HepG2 (cell line): Measurements from ENCODE around the gene MRPL51. TPM values are rescaled to one million over a fixed set of nuclear protein-coding genes. Genes with fewer than 3 reads are reported as not detected.

Experiments used
- CCDC6 ChIP-seq: sonication (generic); formaldehyde crosslinking; IDR thresholded peaks from 2 replicates; pipeline ENCODE4 v1.8.1; 2022; ENCODE audit warnings: mild to moderate bottlenecking, missing genetic modification reagents, moderate library complexity
- CENPX ChIP-seq: sonication (generic); formaldehyde crosslinking; IDR thresholded peaks from 2 replicates; pipeline ENCODE4 v1.9.0; 2021; ENCODE audit warnings: mild to moderate bottlenecking, missing genetic modification reagents, moderate library complexity
- GABPB1 ChIP-seq: IDR thresholded peaks from 2 replicates; pipeline ENCODE4 v1.6.1; 2016; ENCODE audit warnings: mild to moderate bottlenecking, missing genetic modification reagents, moderate library complexity, missing compliant biosample characterization
- KLF9 ChIP-seq: IDR thresholded peaks from 2 replicates; pipeline ENCODE4 v1.6.1; 2016; ENCODE audit warnings: low read depth
- MEIS2 ChIP-seq: sonication (generic); formaldehyde crosslinking; IDR thresholded peaks from 2 replicates; pipeline ENCODE4 v1.9.0; 2021; ENCODE audit warnings: mild to moderate bottlenecking, missing genetic modification reagents
- SIX4 ChIP-seq: sonication (generic); formaldehyde crosslinking; IDR thresholded peaks from 2 replicates; pipeline ENCODE4 v1.4.0; 2020; ENCODE audit warnings: missing genetic modification reagents
- SP1 ChIP-seq, 2 experiments: fragments of 450-650 bp in 1 of 2; sonication (generic) in 1 of 2; formaldehyde crosslinking in 1 of 2; IDR thresholded peaks; 2 replicates each; pipeline versions ENCODE4 v1.4.0 to v1.6.1; 2016 to 2020; ENCODE audit warnings: missing genetic modification reagents in 1 of 2
- SP2 ChIP-seq: sonication (generic); formaldehyde crosslinking; IDR thresholded peaks from 2 replicates; pipeline ENCODE4 v1.5.1; 2020; ENCODE audit warnings: mild to moderate bottlenecking, missing genetic modification reagents
- SP4 ChIP-seq: sonication (generic); formaldehyde crosslinking; IDR thresholded peaks from 2 replicates; pipeline ENCODE4 v1.8.1; 2023; ENCODE audit warnings: mild to moderate bottlenecking, missing genetic modification reagents
- TBP ChIP-seq: sonication (generic); formaldehyde crosslinking; IDR thresholded peaks from 2 replicates; pipeline ENCODE4 v1.5.0; 2020; ENCODE audit warnings: missing genetic modification reagents
- YY1 ChIP-seq: IDR thresholded peaks from 2 replicates; pipeline ENCODE4 v1.6.1; 2011; ENCODE audit warnings: low read length, low read depth, moderate library complexity, mild to moderate bottlenecking; ENCODE audit not compliant: insufficient read depth, insufficient replicate concordance
- ZFP36L2 ChIP-seq: sonication (generic); formaldehyde crosslinking; IDR thresholded peaks from 2 replicates; pipeline ENCODE4 v1.4.0; 2020; ENCODE audit warnings: missing genetic modification reagents
- ZNF160 ChIP-seq: sonication (generic); formaldehyde crosslinking; IDR thresholded peaks from 2 replicates; pipeline ENCODE4 v1.8.0; 2022; ENCODE audit warnings: mild to moderate bottlenecking, inconsistent platforms, missing genetic modification reagents
- ZNF180 ChIP-seq: sonication (generic); formaldehyde crosslinking; IDR thresholded peaks from 2 replicates; pipeline ENCODE4 v1.4.0; 2020; ENCODE audit warnings: low read depth, missing genetic modification reagents, borderline replicate concordance
- ZNF224 ChIP-seq: sonication (generic); formaldehyde crosslinking; IDR thresholded peaks from 2 replicates; pipeline ENCODE4 v1.5.0; 2020; ENCODE audit warnings: mild to moderate bottlenecking, missing genetic modification reagents
- ZNF296 ChIP-seq: sonication (generic); formaldehyde crosslinking; conservative IDR thresholded peaks from 2 replicates; pipeline ENCODE4 v1.5.0; 2020; ENCODE audit warnings: mild to moderate bottlenecking, missing genetic modification reagents
- ZNF598 ChIP-seq: sonication (generic); formaldehyde crosslinking; IDR thresholded peaks from 2 replicates; pipeline ENCODE4 v1.5.1; 2020; ENCODE audit warnings: mild to moderate bottlenecking, missing genetic modification reagents, borderline replicate concordance
- ZNF768 ChIP-seq: sonication (generic); formaldehyde crosslinking; IDR thresholded peaks from 2 replicates; pipeline ENCODE4 v1.4.0; 2020; ENCODE audit warnings: missing genetic modification reagents
- ZNF816 ChIP-seq: sonication (generic); formaldehyde crosslinking; IDR thresholded peaks from 2 replicates; pipeline ENCODE4 v1.8.0; 2022; ENCODE audit warnings: missing genetic modification reagents, mild to moderate bottlenecking, borderline replicate concordance
- polyA plus RNA-seq, 8 experiments: library from polyadenylated mRNA; depleted of rRNA in 3 of 8; stranded (reverse) in 7 of 8; unstranded in 1 of 8; fragments of >200 nt; fragmentation: Illumina TruSeq in 4 of 8; extraction: Trizol in 4 of 8; gene quantifications; 2 replicates each; pipeline versions ENCODE4 v1.2.1 to v1.2.3, GENCODE V29; 2011 to 2016; ENCODE audit warnings: low read depth in 4 of 8, missing spikeins in 1 of 8, mixed read lengths in 1 of 8; ENCODE audit not compliant: insufficient read depth in 1 of 8
- total RNA-seq, 5 experiments: library from RNA; depleted of rRNA; stranded (reverse); fragments of >200 nt; fragmentation: Illumina TruSeq; extraction: Trizol; gene quantifications; 2 replicates each; pipeline ENCODE4 v1.2.3, GENCODE V29; 2016; ENCODE audit warnings: low read depth in 1 of 5
- TF ChIP-seq, protein P1 (sequence below): sonication (generic); formaldehyde crosslinking; IDR thresholded peaks from 2 replicates; pipeline ENCODE4 v1.4.0; 2020; ENCODE audit warnings: missing genetic modification reagents
- TF ChIP-seq, protein P2 (sequence below): sonication (generic); formaldehyde crosslinking; IDR thresholded peaks from 2 replicates; pipeline ENCODE4 v1.8.0; 2023; ENCODE audit warnings: mild to moderate bottlenecking, missing genetic modification reagents
- TF ChIP-seq, protein P3 (sequence below): IDR thresholded peaks from 2 replicates; pipeline ENCODE4 v1.6.1; 2016; ENCODE audit warnings: missing biosample characterization, missing genetic modification reagents, low read depth
- TF ChIP-seq, protein P4 (sequence below): sonication (generic); formaldehyde crosslinking; IDR thresholded peaks from 2 replicates; pipeline ENCODE4 v1.4.0; 2020; ENCODE audit warnings: missing genetic modification reagents

The MRPL51 gene
- total and polyA plus RNA-seq, 2 of the 13 experiments (the other 11 are each of a cell fraction or from before 2014, with no cell fraction given): 64.8 to 278 TPM

DNA sequence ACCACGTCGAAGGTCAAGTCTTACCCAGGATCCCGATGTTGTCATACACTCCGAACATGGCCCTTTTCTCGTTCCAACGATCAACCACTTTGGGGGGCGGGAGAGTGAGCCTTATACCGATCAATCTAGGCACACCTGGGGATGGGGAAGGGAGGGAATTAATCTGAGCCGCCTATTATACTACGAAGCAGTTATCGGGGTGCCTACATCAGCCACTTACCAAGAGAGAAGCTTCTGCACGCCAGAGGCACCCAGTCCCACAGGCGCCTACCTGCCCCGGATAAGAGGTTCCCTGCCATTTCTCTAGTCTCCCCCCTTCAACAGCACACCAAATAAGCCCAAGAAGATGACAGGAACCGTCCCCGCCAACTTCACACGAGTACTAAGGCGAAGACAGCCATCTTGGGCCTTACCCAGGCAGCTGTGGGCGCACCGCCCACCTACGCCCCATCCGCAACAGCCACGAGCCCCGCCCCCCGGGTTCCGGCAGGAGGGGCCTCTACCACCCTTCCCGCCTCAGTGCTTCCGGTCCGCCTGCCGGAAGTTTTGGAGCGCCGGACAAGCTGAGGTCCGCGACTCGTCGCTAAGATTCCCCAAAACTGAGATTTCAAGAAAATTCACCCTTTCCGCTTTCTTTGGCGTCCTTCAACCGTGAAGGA lies at the start of gene MRPL51 (continued):
- TF ChIP-seq YY1 (peak; percentile 96), ZNF768 (CRISPR knock-in tag) (no peak), TBP (no peak), ZNF598 (CRISPR knock-in tag) (no peak), KLF9 (CRISPR knock-in tag) (no peak), ZNF160 (CRISPR knock-in tag) (peak; percentile 34; the same call in 1 of the 2 replicates), ZFP36L2 (CRISPR knock-in tag) (no peak), SP4 (CRISPR knock-in tag) (peak; percentile 84), SP1 (IDR thresholded peaks at IDR 0.05) (no peak), SP1 (CRISPR knock-in tag; IDR thresholded peaks at IDR 0.05) (peak; percentile 82), ZNF180 (CRISPR knock-in tag) (no peak), CENPX (CRISPR knock-in tag) (no peak), ZNF224 (CRISPR knock-in tag) (no peak), SP2 (CRISPR knock-in tag) (peak; percentile 77), MEIS2 (CRISPR knock-in tag) (0 out of 2 replicates have a peak, but pooled peaks have one; percentile 21), CCDC6 (CRISPR knock-in tag) (0 out of 2 replicates have a peak, but pooled peaks have one; percentile 2), GABPB1 (CRISPR knock-in tag) (peak; percentile 97), ZNF816 (CRISPR knock-in tag) (0 out of 2 replicates have a peak, but pooled peaks have one; percentile 8), SIX4 (CRISPR knock-in tag) (no peak), ZNF296 (CRISPR knock-in tag) (no peak)
- TF ChIP-seq, protein P1, sequence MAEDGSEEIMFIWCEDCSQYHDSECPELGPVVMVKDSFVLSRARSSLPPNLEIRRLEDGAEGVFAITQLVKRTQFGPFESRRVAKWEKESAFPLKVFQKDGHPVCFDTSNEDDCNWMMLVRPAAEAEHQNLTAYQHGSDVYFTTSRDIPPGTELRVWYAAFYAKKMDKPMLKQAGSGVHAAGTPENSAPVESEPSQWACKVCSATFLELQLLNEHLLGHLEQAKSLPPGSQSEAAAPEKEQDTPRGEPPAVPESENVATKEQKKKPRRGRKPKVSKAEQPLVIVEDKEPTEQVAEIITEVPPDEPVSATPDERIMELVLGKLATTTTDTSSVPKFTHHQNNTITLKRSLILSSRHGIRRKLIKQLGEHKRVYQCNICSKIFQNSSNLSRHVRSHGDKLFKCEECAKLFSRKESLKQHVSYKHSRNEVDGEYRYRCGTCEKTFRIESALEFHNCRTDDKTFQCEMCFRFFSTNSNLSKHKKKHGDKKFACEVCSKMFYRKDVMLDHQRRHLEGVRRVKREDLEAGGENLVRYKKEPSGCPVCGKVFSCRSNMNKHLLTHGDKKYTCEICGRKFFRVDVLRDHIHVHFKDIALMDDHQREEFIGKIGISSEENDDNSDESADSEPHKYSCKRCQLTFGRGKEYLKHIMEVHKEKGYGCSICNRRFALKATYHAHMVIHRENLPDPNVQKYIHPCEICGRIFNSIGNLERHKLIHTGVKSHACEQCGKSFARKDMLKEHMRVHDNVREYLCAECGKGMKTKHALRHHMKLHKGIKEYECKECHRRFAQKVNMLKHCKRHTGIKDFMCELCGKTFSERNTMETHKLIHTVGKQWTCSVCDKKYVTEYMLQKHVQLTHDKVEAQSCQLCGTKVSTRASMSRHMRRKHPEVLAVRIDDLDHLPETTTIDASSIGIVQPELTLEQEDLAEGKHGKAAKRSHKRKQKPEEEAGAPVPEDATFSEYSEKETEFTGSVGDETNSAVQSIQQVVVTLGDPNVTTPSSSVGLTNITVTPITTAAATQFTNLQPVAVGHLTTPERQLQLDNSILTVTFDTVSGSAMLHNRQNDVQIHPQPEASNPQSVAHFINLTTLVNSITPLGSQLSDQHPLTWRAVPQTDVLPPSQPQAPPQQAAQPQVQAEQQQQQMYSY: no peak
- TF ChIP-seq, protein P2, sequence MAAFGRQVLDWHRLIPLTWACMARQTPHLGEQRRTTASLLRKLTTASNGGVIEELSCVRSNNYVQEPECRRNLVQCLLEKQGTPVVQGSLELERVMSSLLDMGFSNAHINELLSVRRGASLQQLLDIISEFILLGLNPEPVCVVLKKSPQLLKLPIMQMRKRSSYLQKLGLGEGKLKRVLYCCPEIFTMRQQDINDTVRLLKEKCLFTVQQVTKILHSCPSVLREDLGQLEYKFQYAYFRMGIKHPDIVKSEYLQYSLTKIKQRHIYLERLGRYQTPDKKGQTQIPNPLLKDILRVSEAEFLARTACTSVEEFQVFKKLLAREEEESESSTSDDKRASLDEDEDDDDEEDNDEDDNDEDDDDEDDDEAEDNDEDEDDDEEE (CRISPR knock-in tag): peak; percentile 26; the same call in 1 of the 2 replicates
- TF ChIP-seq, protein P3, sequence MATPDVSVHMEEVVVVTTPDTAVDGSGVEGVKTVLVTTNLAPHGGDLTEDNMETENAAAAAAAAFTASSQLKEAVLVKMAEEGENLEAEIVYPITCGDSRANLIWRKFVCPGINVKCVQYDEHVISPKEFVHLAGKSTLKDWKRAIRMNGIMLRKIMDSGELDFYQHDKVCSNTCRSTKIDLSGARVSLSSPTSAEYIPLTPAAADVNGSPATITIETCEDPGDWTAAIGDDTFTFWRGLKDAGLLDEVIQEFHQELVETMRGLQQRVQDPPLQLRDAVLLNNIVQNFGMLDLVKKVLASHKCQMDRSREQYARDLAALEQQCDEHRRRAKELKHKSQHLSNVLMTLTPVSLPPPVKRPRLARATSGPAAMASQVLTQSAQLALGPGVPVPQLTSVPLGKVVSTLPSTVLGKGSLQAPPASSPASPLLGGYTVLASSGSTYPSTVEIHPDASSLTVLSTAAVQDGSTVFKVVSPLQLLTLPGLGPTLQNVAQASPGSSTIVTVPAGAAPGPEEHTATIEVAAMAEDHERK: no peak
- TF ChIP-seq, protein P4, sequence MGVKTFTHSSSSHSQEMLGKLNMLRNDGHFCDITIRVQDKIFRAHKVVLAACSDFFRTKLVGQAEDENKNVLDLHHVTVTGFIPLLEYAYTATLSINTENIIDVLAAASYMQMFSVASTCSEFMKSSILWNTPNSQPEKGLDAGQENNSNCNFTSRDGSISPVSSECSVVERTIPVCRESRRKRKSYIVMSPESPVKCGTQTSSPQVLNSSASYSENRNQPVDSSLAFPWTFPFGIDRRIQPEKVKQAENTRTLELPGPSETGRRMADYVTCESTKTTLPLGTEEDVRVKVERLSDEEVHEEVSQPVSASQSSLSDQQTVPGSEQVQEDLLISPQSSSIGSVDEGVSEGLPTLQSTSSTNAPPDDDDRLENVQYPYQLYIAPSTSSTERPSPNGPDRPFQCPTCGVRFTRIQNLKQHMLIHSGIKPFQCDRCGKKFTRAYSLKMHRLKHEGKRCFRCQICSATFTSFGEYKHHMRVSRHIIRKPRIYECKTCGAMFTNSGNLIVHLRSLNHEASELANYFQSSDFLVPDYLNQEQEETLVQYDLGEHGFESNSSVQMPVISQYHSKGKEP (CRISPR knock-in tag): peak; percentile 40; the same call in 1 of the 2 replicates
